Endothelial cell of umbilical vein (primary cell): ENCODE measurements around the gene LRRC71. TPM values are rescaled to one million over a fixed set of nuclear protein-coding genes. Genes with fewer than 3 reads are reported as not detected.

Experiments used
- BruUV-seq: library from RNA; stranded (reverse); fragments of 400-500 nt; replicated peaks from 2 replicates; lab custom pipeline; 2021; lab: Mats Ljungman, UMichigan
- CTCF ChIA-PET: fragments of 300-600, 350-600 bp; sonication (Branson Sonifier 250); formaldehyde crosslinking; loops from one replicate; lab custom pipeline; 2021; ENCODE audit warnings: antibody characterized with exemption, inconsistent platforms; lab: Charles Lee
- POLR2A ChIA-PET: fragments of 300-600, 350-600 bp; sonication (Branson Sonifier 250); formaldehyde crosslinking; loops from one replicate; lab custom pipeline; 2021; ENCODE audit warnings: antibody characterized with exemption, inconsistent platforms; lab: Charles Lee
- DNase-seq: peaks from one replicate; pipeline ENCODE4 v3.0.0-alpha.2; 2011; ENCODE audit warnings: low read depth, low spot score
- FAIRE-seq: peaks from 2 replicates; lab custom pipeline; 2011; peaks lifted over from hg19 to GRCh38; lab: Jason Lieb, UNC
- H2AFZ ChIP-seq: 2 replicates; pipeline ENCODE4 v1.6.0; 2012; ENCODE audit warnings: low read depth, low read length, control low read depth, inconsistent platforms
- H3K27ac ChIP-seq: 2 replicates; pipeline ENCODE4 v1.5.1; 2011; ENCODE audit warnings: low read depth, mild to moderate bottlenecking, control low read depth, low read length, moderate library complexity; ENCODE audit not compliant: insufficient read depth
- H3K27me3 ChIP-seq, 2 experiments: 2 replicates each; pipeline versions ENCODE4 v1.6.0 to v1.6.1; 2011; ENCODE audit warnings: low read length in 2 of 2, mixed read lengths in 1 of 2; ENCODE audit not compliant: control insufficient read depth in 2 of 2, insufficient read depth in 2 of 2
- H3K36me3 ChIP-seq, 2 experiments: 2 replicates in 1 of 2; 3 replicates in 1 of 2; pipeline ENCODE4 v1.5.1; 2011; ENCODE audit warnings: low read length in 2 of 2, mild to moderate bottlenecking in 1 of 2, moderate library complexity in 1 of 2; ENCODE audit not compliant: control insufficient read depth in 2 of 2, insufficient read depth in 2 of 2; ENCODE audit errors: extremely low read depth in 1 of 2
- H3K4me1 ChIP-seq: 3 replicates; pipeline ENCODE4 v1.5.1; 2011; ENCODE audit warnings: mild to moderate bottlenecking, low read length; ENCODE audit not compliant: control insufficient read depth, insufficient read depth; ENCODE audit errors: extremely low read depth
- H3K4me2 ChIP-seq: 2 replicates; pipeline ENCODE4 v1.6.1; 2011; ENCODE audit warnings: low read length, control low read depth, mixed read lengths; ENCODE audit not compliant: insufficient read depth
- H3K4me3 ChIP-seq, 3 experiments: fragments of 200-600 bp in 1 of 3; sonication (generic), shearing (Covaris generic) in 1 of 3; replicated peaks in 1 of 3; 2 replicates each; pipeline ENCODE4 v1.5.1; 2011 to 2016; ENCODE audit warnings: control low read depth in 3 of 3, low read length in 3 of 3, mild to moderate bottlenecking in 2 of 3, inconsistent platforms in 1 of 3, low read depth in 1 of 3, moderate library complexity in 1 of 3; ENCODE audit not compliant: insufficient read depth in 1 of 3
- H3K79me2 ChIP-seq: 2 replicates; pipeline ENCODE4 v1.6.0; 2012; ENCODE audit warnings: low read length, inconsistent platforms; ENCODE audit not compliant: control insufficient read depth, insufficient read depth
- H3K9ac ChIP-seq: replicated peaks from 2 replicates; pipeline ENCODE3; 2011; ENCODE audit warnings: low read length, control low read depth; ENCODE audit not compliant: insufficient read depth; ENCODE audit errors: extremely low read depth
- H3K9me1 ChIP-seq: replicated peaks from 3 replicates; pipeline ENCODE4 v1.6.0; 2011; ENCODE audit warnings: mild to moderate bottlenecking, low read length; ENCODE audit not compliant: control insufficient read depth, insufficient read depth; ENCODE audit errors: extremely low read depth
- H3K9me3 ChIP-seq: replicated peaks from 2 replicates; pipeline ENCODE4 v1.5.1; 2012; ENCODE audit warnings: low read length, inconsistent platforms; ENCODE audit not compliant: control insufficient read depth, insufficient read depth
- H4K20me1 ChIP-seq: replicated peaks from 2 replicates; pipeline ENCODE3; 2011; ENCODE audit warnings: mild to moderate bottlenecking, low read length; ENCODE audit not compliant: control insufficient read depth, insufficient read depth; ENCODE audit errors: extremely low read depth
- EZH2 ChIP-seq: IDR thresholded peaks from 2 replicates; pipeline ENCODE4 v1.6.1; 2012; ENCODE audit warnings: borderline replicate concordance, low read depth, mild to moderate bottlenecking, moderate library complexity, low read length, inconsistent platforms; ENCODE audit not compliant: severe bottlenecking
- FOS ChIP-seq: IDR thresholded peaks from 2 replicates; pipeline ENCODE4 v1.6.1; 2011; ENCODE audit warnings: mild to moderate bottlenecking, low read length, moderate library complexity, borderline replicate concordance; ENCODE audit not compliant: insufficient read depth
- GATA2 ChIP-seq: IDR thresholded peaks from 2 replicates; pipeline ENCODE4 v1.7.0; 2011; ENCODE audit warnings: low read depth, mild to moderate bottlenecking, moderate library complexity, mixed read lengths, low read length; ENCODE audit not compliant: insufficient read length, insufficient read depth
- JUN ChIP-seq: IDR thresholded peaks from 2 replicates; pipeline ENCODE4 v1.6.1; 2011; ENCODE audit warnings: borderline replicate concordance, low read depth; ENCODE audit not compliant: insufficient read length, insufficient read depth
- MYC ChIP-seq: IDR thresholded peaks from one replicate; pipeline ENCODE4 v1.6.1; 2011; ENCODE audit warnings: mild to moderate bottlenecking, low read depth, low read length
- POLR2A ChIP-seq: IDR thresholded peaks from 2 replicates; pipeline ENCODE4 v1.6.1; 2012; ENCODE audit warnings: low read depth, mild to moderate bottlenecking, control low read depth, low read length
- POLR2AphosphoS5 ChIP-seq: IDR thresholded peaks from 2 replicates; pipeline ENCODE4 v1.6.1; 2012; ENCODE audit warnings: low read depth, mild to moderate bottlenecking, control low read depth, low read length, moderate library complexity; ENCODE audit not compliant: insufficient read depth
- dilution Hi-C: fragments of 300-500 bp; cut with MboI; formaldehyde crosslinking; loops from one replicate; pipeline ENCODE4 v1.15.0; 2019; ENCODE audit warnings: low sequenced_read_pairs; ENCODE audit not compliant: extremely low pct_ligation_motif_present
- intact Hi-C: fragments of 100-400 bp; cut with micrococcal nuclease; formaldehyde crosslinking; loops from one replicate; pipeline ENCODE4 v1.10.0; 2022
- polyA plus RNA-seq, 4 experiments: library from polyadenylated mRNA; depleted of rRNA in 3 of 4; stranded (reverse) in 3 of 4; unstranded in 1 of 4; fragments of >200 nt; gene quantifications; 2 replicates each; pipeline versions ENCODE4 v1.2.1 to v1.2.3, GENCODE V29; 2011 to 2012; ENCODE audit warnings: missing spikeins in 1 of 4
- total RNA-seq: library from RNA; stranded (reverse); gene quantifications from 2 replicates; pipeline ENCODE4 v1.2.3, GENCODE V29; 2021
- TF ChIP-seq, protein P1 (sequence below): IDR thresholded peaks from 2 replicates; pipeline ENCODE4 v1.6.1; 2011; ENCODE audit not compliant: insufficient read depth, insufficient read length
- TF ChIP-seq, protein P2 (sequence below), 2 donors: IDR thresholded peaks; 1 replicate in 1 of 2; 2 replicates in 1 of 2; pipeline ENCODE4 v1.5.1; 2011; ENCODE audit warnings: low read length in 2 of 2, mild to moderate bottlenecking in 2 of 2, moderate library complexity in 2 of 2, control low read depth in 1 of 2, inconsistent platforms in 1 of 2, low read depth in 1 of 2; ENCODE audit not compliant: insufficient read depth in 1 of 2; ENCODE audit errors: extremely low read depth in 1 of 2

Gene LRRC71
- total and polyA plus RNA-seq, 2 donors (not counting 3 experiments of a cell fraction or from before 2014, with no cell fraction given), result 0.35 to 0.66 TPM

DNA sequence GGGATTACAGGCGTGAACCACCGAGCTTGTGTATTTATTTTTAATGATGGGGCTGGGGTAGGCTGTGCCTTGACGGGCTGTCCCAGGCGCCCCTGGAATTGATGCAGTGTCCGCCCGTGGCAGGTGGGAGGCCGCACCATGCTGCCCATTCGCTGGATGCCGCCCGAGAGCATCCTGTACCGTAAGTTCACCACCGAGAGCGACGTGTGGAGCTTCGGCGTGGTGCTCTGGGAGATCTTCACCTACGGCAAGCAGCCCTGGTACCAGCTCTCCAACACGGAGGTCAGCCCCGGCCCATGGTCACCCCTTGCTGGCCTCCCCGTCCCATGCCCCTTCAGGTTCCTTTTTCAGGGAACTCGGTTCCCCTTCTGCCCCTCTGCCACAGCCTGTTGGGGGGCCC is 40.6 kb upstream of the LRRC71 start:
- Histone ChIP-seq H2AFZ (no peak overlapping the region), H3K4me1 (peaks cover 14% of the 10 kb centered on the region), H3K79me2 (no peaks in the 10 kb centered on the region), H3K4me2 (no peak overlapping the region), H4K20me1 (no peaks in the 10 kb centered on the region), H3K4me3 (no peak overlapping the region), H3K9me3 (no peaks in the 10 kb centered on the region), H3K9me1 (no peaks in the 10 kb centered on the region), H3K36me3 (no peaks in the 10 kb centered on the region), H3K27me3 (peaks cover 15% of the 10 kb centered on the region in 2 experiments), H3K27ac (no peak overlapping the region), H3K9ac (no peak overlapping the region)
- intact Hi-C loops, result no loop called here
- DNase-seq (no peak), FAIRE-seq (no peak)
- BruUV-seq, result no TSS peak
- CTCF ChIA-PET, result interaction anchor here (0.8 to 1.9 kb wide), 4 partner anchors 10 to 154 kb away, joined by 3 to 7 read pairs (median 4); partner anchors contain the start of gene NTRK1
- TF ChIP-seq GATA2, result no peak
- dilution Hi-C loops, result no loop called here
- POLR2A ChIA-PET, result no interaction called here

DNA sequence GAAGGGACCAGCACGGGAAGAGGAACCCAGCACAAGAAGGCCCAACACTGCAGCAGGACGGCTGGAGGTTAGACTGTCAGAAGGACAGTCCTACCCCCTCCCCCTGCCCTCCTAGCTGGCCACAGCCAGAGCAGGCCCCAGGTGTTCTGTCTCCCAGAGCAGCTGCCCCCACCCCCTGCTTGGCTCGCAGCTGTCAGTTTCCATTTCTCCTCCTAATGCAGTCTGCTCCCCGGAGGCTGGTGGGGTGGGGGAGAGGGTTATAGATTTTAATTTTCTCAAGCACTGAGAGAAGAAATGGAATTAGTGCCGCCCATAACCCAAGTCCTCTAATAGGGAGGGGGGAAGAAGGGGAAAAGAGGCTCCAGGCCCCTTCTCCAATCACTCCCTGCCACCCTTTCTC is 40.0 kb upstream of the LRRC71 start:
- FAIRE-seq, result no peak
- CTCF ChIA-PET, result interaction anchor here (1.0 to 1.9 kb wide), 7 partner anchors 10 to 191 kb away, joined by 3 to 7 read pairs (median 6); partner anchors contain the start of gene NTRK1
- peaks cover 17% of the 10 kb centered on the region in 2 experiments for H3K27me3 ChIP-seq

More for the DNA sequence above, 40.0 kb upstream of the LRRC71 start:
- Histone ChIP-seq H3K9me1 (no peaks in the 10 kb centered on the region), H3K36me3 (no peaks in the 10 kb centered on the region), H2AFZ (no peak overlapping the region), H3K27ac (no peak overlapping the region), H3K4me1 (peaks cover 11% of the 10 kb centered on the region), H3K9ac (no peak overlapping the region), H3K4me3 (no peak overlapping the region), H4K20me1 (no peaks in the 10 kb centered on the region), H3K9me3 (no peaks in the 10 kb centered on the region), H3K4me2 (no peak overlapping the region), H3K79me2 (no peaks in the 10 kb centered on the region)
- no peak for DNase-seq
- intact Hi-C loops, result no loop called here
- TF ChIP-seq MYC, result no peak
- TF ChIP-seq POLR2AphosphoS5, result no peak
- no peak for TF ChIP-seq POLR2A
- TF ChIP-seq, protein P1, sequence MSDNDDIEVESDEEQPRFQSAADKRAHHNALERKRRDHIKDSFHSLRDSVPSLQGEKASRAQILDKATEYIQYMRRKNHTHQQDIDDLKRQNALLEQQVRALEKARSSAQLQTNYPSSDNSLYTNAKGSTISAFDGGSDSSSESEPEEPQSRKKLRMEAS, result no peak
- no peak for TF ChIP-seq JUN
- no peak for TF ChIP-seq FOS
- TF ChIP-seq EZH2, result no peak
- TF ChIP-seq, protein P2, sequence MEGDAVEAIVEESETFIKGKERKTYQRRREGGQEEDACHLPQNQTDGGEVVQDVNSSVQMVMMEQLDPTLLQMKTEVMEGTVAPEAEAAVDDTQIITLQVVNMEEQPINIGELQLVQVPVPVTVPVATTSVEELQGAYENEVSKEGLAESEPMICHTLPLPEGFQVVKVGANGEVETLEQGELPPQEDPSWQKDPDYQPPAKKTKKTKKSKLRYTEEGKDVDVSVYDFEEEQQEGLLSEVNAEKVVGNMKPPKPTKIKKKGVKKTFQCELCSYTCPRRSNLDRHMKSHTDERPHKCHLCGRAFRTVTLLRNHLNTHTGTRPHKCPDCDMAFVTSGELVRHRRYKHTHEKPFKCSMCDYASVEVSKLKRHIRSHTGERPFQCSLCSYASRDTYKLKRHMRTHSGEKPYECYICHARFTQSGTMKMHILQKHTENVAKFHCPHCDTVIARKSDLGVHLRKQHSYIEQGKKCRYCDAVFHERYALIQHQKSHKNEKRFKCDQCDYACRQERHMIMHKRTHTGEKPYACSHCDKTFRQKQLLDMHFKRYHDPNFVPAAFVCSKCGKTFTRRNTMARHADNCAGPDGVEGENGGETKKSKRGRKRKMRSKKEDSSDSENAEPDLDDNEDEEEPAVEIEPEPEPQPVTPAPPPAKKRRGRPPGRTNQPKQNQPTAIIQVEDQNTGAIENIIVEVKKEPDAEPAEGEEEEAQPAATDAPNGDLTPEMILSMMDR (IDR thresholded peaks at IDR 0.05; ENCODE audit: extremely low read depth in 1 of 2, insufficient read depth in 1 of 2, low read depth in 1 of 2, low read length in 2 of 2), result no peak
- TF ChIP-seq GATA2, result no peak
- POLR2A ChIA-PET, result no interaction called here
- dilution Hi-C loops, result no loop called here
- no TSS peak for BruUV-seq
